ENCODE measurements around the gene HDHD2. TPM values are rescaled to one million over a fixed set of nuclear protein-coding genes. Genes with fewer than 3 reads are reported as not detected.

The HDHD2 gene
- total RNA-seq, 6 experiments from 2014 or later: 17.2 to 34.6 (median 22.3) TPM

DNA sequence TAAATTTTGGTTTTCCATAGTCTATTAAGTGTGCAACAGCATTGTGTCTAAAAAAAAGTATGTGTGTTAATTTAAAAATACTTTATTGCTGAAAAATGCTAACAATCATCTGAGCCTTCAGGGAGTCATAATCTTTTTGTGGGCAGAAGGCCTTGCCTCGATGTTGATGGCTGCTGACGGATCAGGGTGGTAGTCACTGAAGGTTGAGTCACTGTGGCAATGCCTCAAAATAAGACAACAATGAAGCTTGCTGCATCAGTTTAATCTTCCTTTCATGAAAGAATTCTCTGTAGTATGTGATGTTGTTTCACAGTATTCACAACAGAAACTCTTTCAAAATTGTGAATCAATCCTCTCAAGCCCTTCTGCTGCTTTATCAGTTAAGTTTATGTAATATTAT lies 31.3 kb downstream of the HDHD2 start:
- Histone ChIP-seq H3K27me3 (no peaks in the 10 kb centered on the region), H3K9me3 (no peaks in the 10 kb centered on the region), H3K4me3 (no peak overlapping the region), H3K36me3 (peaks cover 0 to 10% (median 1%) of the 10 kb centered on the region in 4 donors), H3K27ac (no peak overlapping the region), H3K4me1 (no peaks in the 10 kb centered on the region)
- WGBS (ENCODE audit: insufficient coverage, low coverage, low lambda C conversion rate, missing lambda C conversion rate): 100% methylated on average over 2 of the region's 2 CpGs
- ATAC-seq (no peak), DNase-seq (no peak)
- intact Hi-C loops (cut with DNase I): no loop called here
- TF ChIP-seq, protein P1, sequence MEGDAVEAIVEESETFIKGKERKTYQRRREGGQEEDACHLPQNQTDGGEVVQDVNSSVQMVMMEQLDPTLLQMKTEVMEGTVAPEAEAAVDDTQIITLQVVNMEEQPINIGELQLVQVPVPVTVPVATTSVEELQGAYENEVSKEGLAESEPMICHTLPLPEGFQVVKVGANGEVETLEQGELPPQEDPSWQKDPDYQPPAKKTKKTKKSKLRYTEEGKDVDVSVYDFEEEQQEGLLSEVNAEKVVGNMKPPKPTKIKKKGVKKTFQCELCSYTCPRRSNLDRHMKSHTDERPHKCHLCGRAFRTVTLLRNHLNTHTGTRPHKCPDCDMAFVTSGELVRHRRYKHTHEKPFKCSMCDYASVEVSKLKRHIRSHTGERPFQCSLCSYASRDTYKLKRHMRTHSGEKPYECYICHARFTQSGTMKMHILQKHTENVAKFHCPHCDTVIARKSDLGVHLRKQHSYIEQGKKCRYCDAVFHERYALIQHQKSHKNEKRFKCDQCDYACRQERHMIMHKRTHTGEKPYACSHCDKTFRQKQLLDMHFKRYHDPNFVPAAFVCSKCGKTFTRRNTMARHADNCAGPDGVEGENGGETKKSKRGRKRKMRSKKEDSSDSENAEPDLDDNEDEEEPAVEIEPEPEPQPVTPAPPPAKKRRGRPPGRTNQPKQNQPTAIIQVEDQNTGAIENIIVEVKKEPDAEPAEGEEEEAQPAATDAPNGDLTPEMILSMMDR (IDR thresholded peaks at IDR 0.05): no peak
- no peak for TF ChIP-seq POLR2A (IDR thresholded peaks at IDR 0.05)

DNA sequence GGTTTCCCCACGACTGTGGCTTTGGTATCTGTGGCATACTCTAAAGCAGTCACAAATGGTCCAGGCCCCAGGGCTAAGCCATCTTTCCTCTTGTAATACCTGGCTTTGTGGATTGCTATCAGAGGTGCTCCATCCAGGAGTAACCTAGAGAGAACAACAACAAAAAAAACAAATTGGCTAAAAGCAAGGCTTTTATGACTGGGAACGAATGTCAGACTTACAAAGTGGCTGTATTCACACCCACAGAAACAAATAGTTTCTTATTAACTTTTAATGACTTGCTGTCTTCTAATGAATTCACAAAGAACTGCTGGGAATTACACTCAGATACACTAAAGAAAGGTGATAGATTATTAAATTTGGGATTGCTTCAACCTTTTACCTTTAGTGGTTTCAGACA lies 35.1 kb downstream of the HDHD2 start:
- Histone ChIP-seq H3K4me1 (no peaks in the 10 kb centered on the region), H3K27ac (no peak overlapping the region), H3K4me3 (no peak overlapping the region), H3K9me3 (no peaks in the 10 kb centered on the region), H3K36me3 (peaks cover 0 to 28% (median 4%) of the 10 kb centered on the region in 4 donors), H3K27me3 (no peaks in the 10 kb centered on the region)
- DNase-seq (no peak), ATAC-seq (no peak)
- no peak for TF ChIP-seq POLR2A (IDR thresholded peaks at IDR 0.05)
- TF ChIP-seq, protein P1 (IDR thresholded peaks at IDR 0.05): no peak
- WGBS (ENCODE audit: insufficient coverage, low coverage, low lambda C conversion rate, missing lambda C conversion rate): 56% methylated on average over 1 of the region's 2 CpGs
- intact Hi-C loops (cut with DNase I): no loop called here

DNA sequence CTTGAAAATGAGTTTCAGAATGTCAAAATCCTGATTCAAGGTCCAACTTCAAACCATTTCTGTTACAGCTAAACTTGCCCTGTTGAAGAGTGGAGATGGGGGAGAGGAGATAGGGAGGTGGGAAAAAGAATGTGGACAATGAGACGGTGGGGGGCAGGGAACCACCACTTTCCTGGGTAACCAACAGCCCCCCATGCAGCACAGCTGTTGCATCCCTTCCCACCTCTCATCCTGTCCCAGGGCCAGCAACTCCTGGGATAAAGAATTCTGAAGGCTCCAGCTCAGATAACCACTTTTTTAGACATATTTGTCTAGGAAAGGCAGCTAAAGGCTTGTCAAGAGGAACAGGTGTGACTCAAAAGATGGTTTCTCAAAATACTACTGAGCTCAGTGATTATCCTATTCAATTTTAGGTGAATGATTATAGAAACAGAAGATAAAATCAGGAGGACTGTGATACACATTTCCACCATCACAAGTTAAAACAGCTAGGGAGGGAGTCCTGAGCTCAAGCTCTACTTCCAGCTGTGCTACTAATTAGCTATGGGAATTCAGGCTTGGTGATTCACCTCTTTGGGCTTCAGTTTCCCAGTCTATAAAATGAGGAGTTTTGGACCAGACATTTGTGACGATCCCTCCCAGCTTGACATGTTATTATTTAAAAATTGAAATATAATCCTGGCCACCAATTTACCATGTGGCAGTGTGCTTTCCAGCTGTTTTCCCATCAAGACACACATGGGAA lies 36.3 kb downstream of the HDHD2 start:
- intact Hi-C loops (cut with DNase I): no loop called here

DNA sequence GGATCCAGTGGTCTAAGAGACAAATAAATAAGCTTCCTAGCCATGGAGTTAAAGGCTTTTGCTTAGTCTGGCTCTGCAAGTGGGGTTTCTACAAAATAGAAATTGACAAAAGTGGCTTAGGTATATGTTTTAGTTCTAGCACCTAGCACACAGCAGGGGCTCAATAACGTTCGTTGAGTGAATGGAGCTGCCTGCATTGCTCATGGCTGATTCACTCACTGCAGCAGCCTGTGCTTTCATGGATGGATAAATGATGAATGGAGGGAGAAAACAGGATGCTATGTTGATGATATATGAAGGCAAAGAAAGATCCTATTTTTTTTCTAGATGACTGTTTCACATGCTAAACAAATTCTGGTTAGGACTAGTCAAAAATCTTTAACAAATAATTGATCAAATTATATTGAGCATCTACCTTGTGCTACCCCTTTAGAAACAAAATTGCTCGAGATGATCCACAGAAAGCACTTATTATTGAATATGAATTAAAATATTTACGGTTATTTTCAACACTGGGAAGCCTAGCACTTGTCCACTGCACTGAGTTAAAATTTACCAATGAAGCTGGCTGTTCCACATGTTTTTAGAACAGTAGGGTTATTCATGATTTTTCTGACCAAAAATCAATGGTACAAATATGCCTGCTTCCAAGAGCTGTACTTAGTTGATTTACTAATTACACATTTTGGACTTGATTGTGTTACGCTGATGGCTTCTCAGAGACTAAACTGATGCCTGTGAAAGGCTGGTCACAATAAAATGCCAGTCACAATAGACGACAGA lies 39.6 kb downstream of the HDHD2 start:
- no peak for TF ChIP-seq POLR2A (IDR thresholded peaks at IDR 0.05)
- TF ChIP-seq, protein P1 (IDR thresholded peaks at IDR 0.05): no peak
- DNase-seq (no peak), ATAC-seq (no peak)
- WGBS (ENCODE audit: insufficient coverage, low coverage, low lambda C conversion rate, missing lambda C conversion rate): 78% methylated on average over 6 of the region's 6 CpGs
- Histone ChIP-seq H3K4me3 (no peak overlapping the region), H3K36me3 (peaks cover 0 to 46% (median 8%) of the 10 kb centered on the region in 4 donors), H3K9me3 (no peaks in the 10 kb centered on the region), H3K27ac (no peak overlapping the region), H3K27me3 (no peaks in the 10 kb centered on the region), H3K4me1 (no peaks in the 10 kb centered on the region)
- intact Hi-C loops (cut with DNase I): no loop called here

More for the DNA sequence above, 36.3 kb downstream of the HDHD2 start:
- H3K4me1 ChIP-seq: no peaks in the 10 kb centered on the region
- H3K4me3 ChIP-seq: no peak overlapping the region
- DNase-seq (no peak), ATAC-seq (no peak)
- 90% methylated on average over 2 of the region's 2 CpGs for WGBS (ENCODE audit: insufficient coverage, low coverage, low lambda C conversion rate, missing lambda C conversion rate)
- no peaks in the 10 kb centered on the region for H3K27me3 ChIP-seq
- no peak overlapping the region for H3K27ac ChIP-seq
- H3K9me3 ChIP-seq: no peaks in the 10 kb centered on the region
- peaks cover 0 to 28% (median 7%) of the 10 kb centered on the region in 4 donors for H3K36me3 ChIP-seq
- TF ChIP-seq POLR2A (IDR thresholded peaks at IDR 0.05): no peak
- TF ChIP-seq, protein P1 (IDR thresholded peaks at IDR 0.05): no peak

All from right lobe of liver (tissue), 6 donors.